ENCODE measurements around the gene GALNT10.
"Not testable (repeated sequence)": the region's sequence is repeated elsewhere in the genome, so short reads cannot be mapped to it uniquely, and the experiment has no call there.

The GALNT10 gene, protein sequence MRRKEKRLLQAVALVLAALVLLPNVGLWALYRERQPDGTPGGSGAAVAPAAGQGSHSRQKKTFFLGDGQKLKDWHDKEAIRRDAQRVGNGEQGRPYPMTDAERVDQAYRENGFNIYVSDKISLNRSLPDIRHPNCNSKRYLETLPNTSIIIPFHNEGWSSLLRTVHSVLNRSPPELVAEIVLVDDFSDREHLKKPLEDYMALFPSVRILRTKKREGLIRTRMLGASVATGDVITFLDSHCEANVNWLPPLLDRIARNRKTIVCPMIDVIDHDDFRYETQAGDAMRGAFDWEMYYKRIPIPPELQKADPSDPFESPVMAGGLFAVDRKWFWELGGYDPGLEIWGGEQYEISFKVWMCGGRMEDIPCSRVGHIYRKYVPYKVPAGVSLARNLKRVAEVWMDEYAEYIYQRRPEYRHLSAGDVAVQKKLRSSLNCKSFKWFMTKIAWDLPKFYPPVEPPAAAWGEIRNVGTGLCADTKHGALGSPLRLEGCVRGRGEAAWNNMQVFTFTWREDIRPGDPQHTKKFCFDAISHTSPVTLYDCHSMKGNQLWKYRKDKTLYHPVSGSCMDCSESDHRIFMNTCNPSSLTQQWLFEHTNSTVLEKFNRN

DNA sequence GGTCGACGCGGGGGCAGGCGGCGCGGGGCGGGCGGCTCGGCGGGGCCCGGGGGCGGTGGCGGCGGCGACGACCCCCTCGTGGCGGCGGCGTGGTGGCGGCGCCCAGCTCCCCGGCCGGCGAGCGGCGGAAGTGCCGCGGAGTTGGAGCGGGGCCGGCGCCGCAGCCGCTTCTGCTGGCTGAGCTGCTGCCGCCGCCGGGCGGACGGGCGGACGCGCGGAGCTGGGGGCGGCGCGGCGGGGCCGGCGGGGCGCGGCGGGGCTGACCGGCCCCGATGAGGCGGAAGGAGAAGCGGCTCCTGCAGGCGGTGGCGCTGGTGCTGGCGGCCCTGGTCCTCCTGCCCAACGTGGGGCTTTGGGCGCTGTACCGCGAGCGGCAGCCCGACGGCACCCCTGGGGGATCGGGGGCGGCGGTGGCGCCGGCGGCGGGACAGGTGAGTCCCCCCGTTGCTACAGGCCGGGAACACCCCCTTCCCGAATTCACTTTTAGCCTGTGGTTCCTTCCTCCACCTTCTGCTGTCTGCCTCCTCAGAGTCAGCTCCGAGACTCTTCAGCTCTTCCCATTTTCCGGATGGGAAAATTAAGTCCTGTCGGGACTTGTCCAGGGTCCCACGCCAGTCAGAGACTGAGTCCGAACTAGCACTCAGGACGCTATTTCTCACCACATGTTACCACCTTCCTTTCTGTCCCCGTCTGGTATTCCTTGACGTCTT lies at the start of gene GALNT10:
GALNT10 (plus strand) TSS at position 139 of the 710 bp plus-strand sequence; CDS start at position 273, 134 bp downstream.
- peak in 1 of 2 donors; percentile 35 for DNase-seq (ENCODE audit: low read depth in 2 of 2)

DNA sequence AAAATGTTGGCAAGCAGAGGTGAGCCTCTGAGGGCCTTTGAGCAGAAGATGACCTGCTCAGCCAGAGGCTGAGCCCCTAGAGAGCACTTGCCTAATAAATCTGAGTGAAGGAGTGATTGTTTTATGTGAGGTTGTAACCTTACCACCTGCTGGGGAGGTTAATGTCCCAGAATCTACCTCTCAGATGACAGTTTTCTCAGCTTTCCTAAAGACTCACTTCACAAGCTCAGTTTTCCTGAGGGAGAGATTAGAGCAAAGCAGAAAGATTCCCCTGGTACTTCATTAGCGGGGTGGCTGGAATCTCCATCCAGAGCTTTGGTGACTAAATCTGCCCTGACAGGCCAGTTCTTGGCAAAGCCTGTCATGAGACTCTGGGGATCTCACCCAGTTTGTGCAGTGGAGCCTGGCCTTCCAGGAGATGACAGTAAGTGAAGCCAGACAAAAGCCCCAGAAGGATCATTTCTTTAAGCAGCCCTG lies 48.8 kb upstream of the GALNT10 start:
- no peak for DNase-seq (ENCODE audit: low read depth in 2 of 2)

DNA sequence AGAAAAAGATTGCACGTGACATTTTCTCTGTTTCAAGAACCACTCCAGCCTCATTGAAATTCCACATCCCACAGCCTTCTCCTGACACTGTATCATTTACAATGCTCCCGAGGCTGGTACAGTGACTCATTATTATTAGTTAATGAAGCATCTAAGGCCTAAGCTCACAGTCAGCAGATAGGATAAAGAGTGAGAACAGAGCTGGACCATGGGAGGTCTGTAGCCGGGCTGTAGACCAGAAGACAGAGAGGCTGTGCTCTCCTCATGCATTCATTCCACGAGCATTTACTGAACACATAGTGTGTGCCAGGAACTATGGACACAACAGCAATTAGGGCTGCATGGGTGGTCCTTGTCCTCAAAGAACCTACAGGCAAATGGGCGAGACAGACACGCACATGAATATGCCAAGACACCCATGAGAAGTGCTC lies 47.3 kb upstream of the GALNT10 start:
- no peak for DNase-seq (ENCODE audit: low read depth in 2 of 2)

DNA sequence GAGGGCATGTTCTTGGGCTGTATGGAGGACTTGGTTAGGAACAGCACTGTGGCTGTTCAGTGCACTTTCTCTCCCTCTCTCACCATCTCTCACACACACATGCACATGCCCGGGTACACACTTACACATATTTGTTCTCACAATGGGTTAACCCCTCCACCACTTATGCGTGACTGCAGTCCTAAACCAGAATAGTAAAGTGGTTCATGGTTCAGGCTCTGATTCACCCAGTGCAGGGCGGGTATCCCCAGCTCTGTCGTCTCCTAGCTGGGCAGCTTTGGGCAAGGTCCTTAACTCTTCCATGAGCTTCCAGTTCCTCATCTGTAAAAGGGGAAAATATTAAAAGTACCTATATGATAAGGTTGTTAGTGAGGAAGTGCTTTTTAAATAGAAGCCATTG lies 45.3 kb upstream of the GALNT10 start:
- DNase-seq (ENCODE audit: low read depth in 2 of 2), result no peak

DNA sequence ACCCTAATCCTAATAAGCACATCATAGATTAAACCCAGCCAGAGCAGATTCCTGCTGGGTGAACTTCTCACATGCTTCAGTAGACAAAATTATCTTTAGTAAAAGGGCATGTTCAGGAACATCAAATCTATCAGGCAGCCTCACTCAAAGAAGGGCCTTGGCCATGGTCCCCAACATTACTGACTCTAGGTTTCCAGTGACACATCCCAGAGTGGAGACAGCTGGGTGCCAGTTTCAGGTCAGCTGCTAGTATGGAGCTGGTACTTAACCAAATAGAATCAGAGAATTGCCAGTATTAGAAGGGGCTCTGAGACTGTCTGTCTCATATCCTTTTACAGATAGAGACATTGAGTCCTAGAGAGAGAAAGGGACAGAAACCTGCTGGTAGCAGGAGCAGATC lies 44.1 kb upstream of the GALNT10 start:
- DNase-seq (ENCODE audit: low read depth in 2 of 2), result no peak

DNA sequence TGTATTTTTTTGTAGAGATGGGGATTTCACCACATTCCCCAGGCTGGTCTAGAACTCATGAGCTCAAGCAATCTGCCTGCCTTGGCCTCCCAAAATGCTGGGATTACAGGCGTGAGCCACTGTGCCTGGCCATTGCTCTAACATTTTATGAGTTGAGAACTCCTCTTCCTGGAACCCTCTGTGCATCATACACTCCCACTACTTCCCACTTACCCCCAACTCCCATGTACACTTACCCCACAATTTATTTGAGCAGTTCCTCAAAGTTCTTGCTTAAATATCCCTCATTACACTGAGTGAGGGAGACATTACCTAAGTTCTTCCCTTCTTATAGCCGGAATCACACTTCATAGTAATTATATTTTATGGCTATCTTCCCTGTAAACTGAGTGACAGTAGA lies 42.9 kb upstream of the GALNT10 start:
- DNase-seq (ENCODE audit: low read depth in 2 of 2), result no peak

DNA sequence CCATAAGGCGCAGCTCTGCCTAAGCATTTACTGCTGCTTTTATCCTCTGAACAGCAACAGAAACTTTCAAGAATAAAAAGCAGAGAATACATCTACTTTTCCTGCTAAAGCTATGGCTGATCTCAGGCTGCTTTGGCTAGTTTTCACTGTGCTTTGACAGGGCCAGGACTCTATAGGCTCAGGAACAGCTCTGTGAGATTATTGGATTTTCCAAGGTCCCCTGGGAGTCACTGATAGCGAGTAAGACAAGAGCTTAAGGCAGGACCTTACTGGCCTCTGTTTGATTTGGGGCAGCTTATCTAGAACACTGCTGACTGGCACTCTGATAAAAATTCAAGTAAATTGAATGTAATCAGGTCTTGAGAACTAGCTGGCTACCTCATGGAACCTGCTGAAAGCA lies 40.1 kb upstream of the GALNT10 start:
- not testable (repeated sequence) for DNase-seq (ENCODE audit: low read depth in 2 of 2)

DNA sequence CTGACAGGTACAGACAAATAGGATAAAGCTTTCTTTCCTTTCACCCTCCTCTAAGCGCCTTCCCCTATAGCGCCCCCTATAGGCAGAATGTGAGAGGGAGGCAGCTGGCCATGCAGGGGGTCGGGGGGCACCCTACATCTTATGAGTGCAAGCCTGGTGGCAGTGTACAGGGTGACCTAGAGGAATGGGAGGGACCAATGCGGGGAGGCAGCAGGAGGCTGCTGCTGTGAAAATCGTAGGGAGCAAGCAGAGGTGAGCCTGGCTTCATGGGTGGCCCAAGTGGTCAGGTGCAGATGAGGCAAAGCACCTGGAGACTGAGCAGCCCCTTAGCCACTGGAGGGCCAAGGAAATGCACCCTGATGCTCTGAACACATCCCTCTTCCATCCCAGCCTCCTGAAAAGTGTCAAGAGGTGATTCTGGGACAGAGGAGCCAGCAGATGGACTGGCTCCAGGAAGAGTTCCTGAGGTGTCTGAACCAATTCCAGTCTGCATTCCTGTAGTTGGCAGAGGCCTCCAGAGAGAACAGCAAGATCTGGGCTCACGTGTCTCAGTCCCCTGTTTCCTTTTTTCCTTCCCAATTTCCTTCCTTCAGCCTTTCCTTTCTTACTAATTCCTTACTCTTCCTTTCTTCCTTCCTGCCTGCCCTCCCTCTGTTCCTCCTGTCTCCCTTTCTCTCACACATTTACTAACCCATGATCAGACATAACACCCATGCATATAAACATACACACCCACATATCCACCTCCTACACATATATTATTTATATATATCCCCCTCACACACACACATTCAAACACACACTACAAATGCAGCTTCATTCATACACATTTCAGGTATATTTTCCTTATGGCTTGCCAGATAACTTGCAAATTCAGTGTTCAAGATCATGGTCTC lies 32.8 kb upstream of the GALNT10 start:
- no peak for DNase-seq (ENCODE audit: low read depth in 2 of 2)

DNA sequence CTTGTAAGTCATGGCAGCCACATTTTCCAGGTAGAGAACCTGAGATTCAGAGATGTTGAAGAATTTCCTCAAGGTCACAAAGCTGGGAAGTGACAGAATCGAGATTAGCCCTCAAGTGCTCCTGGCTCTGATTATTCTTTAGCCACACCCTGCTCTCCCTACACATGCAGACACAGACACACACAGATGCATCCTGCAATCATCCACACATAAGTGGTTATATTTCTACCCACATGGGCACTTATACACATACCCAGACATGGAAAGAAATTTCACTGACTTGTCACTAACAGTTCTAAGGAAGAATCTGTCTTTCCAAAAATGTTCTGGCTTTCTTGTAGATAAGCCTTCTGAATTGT lies 32.2 kb upstream of the GALNT10 start:
- no peak for DNase-seq (ENCODE audit: low read depth in 2 of 2)

DNA sequence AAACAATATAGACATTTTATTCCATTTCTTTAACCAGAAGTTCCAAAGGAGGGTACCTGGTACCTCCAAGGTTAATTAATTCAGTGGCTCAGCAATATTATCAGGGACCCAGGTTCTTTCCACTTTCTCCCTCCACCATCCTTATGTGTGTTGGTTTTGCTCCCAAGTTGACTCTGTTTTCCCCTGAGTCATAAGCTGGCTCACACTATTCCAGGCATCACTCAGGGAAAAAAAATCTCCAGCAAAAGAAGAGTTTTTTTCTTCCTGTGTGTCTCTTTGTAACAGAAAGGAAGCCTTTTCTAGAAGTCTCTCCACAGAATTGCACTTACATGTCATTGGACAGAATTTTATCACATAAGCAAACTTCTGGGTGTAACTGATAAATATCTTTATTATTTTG lies 31.2 kb upstream of the GALNT10 start:
- no peak for DNase-seq (ENCODE audit: low read depth in 2 of 2)

DNA sequence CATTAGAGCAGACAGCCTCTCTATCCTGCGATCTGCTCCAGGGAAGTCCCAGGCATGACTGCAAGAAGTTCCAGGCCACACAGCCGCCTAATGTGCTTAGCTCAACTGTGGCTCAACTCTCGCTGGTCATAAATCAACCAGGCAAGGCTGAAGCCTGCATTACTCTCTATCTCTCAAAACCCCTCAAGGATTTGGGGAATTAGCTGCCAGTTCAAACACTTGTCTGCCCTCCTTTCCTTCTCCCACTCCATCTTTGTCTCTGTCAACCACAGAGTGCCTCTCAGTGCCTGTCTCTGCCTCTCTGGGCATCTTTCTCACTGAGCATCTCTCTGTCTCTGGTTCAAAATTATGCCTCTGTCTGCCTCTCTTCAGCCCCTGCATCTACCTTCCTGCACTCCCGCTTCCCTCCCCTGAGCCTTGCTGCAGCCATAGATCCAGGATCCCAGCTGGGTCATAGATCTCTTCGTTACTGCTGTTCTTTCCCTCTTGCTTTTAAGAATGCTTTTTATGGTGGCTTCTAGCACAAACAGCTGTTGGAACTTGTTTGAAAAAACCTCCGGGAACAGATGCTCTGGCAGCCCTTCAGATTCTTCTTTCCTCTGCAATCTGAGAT lies 27.9 kb upstream of the GALNT10 start:
- no peak for DNase-seq (ENCODE audit: low read depth in 2 of 2)

DNA sequence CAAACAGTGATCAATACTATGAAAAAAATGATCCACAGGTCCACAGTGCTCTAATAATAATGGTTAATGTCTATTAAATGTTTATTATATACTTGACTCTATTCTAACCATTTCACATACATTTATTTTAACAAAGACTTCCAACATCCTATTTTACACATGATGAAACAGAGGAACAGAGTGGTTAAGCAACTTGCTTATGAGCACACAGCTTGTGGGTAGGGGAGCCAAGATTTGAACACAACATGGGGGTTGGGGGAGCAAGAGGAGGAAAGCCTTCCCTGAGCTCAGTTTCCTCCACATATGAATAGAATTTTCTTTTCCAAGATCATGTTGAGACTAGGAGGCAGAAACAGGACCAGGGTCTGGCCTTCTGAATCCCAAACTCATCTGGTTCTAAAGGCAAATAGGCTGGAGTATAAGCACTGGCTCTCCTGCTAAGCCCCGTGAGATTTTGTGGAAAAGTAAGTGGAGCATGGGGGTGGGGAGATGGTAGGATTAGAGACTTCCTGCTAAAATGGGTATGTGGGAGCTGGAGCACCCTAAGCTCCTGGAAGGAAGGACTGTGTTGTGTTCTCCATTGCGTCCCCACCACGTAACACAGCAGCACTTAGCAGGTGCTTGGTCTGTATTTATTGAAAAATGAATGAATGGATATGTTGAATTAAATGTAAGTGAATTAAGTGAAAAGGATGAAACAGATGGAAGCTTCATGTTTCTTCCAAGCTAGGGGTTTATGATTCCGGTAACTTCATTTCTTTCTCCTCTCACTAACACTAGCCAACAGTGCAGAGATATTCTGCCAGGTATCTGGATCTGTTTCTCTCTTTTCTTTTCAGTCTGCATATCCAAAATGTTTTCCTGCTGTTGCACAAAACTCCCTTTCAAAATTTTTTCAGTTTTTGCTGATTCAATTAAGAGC lies 26.9 kb upstream of the GALNT10 start:
- no peak for DNase-seq (ENCODE audit: low read depth in 2 of 2)

DNA sequence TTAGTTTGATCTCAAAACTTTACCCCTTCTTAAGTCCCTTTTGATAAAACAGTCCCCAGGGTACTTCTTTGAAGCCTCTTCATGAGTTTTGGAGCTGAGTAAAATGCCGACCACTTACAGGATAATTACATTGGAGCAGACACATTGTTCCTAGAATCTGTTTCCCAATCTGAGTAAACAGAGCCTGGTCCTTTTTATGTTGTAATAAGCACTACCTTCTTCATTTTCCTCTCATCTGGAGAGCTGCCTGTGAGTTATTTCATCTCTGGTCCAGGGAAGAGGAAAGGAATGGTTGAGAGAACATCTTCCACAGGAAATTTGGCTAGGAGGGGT lies 26.3 kb upstream of the GALNT10 start:
- no peak for DNase-seq (ENCODE audit: low read depth in 2 of 2)

DNA sequence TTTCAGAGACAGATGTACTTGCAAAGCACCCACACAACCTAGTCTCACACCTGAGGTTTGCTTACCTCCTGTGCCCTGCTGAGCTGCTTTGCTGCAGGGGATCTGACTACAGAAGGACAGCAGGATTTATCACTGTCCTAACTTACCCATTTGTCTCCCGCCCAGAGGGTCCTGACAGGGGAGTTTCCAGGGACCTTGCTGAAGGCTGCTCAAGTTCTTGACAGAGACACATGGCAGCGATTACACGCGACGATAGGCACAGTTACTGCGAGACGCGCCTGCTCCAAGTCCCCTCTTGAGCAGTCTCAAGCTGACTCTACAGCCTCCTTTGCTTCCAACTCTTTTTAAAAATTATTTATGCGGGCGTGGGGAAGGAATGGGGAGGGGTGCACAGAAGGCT lies 24.6 kb upstream of the GALNT10 start:
- DNase-seq (ENCODE audit: low read depth in 2 of 2), result no peak

DNA sequence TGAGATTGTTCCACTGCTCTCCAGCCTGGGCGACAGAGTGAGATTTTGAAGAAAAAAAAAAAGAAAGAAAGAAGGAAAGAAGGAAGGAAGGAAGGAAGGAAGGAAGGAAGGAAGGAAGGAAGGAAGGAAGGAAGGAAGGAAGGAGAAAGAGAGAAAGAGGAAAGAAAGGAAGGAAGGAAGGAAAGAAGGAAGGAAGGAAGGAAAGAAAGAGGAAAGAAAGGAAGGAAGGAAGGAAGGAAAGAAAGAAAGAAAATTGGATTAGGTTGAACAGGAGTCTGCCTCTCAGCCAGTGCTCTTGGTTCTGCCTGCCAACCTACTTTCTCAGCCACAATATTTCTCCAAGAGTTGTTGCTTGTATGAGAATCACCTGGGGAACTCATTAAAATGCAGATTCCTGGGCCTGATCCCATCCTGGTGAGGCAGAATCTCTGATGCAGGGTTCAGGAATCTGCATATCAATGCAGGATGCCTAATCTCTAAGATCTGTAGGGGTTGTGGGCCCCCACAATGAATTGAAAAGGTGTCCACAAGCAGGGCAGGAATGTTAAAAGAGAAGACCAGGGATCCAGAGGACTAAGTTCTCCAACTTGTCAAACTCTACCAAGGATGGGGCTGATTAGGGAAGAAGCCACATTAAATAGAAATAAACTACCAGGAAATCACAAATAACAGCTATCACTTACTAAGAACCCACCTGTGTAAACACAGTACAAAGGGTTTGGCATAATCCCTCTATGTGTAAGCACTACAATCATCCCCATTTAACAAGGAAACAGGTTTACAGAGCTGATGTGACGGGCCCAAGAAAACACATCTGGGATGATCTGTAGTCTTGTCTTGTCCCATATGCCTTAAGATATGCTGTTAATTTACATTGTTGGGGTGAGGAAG lies 23.4 kb upstream of the GALNT10 start:
- DNase-seq (ENCODE audit: low read depth in 2 of 2), result no peak

DNA sequence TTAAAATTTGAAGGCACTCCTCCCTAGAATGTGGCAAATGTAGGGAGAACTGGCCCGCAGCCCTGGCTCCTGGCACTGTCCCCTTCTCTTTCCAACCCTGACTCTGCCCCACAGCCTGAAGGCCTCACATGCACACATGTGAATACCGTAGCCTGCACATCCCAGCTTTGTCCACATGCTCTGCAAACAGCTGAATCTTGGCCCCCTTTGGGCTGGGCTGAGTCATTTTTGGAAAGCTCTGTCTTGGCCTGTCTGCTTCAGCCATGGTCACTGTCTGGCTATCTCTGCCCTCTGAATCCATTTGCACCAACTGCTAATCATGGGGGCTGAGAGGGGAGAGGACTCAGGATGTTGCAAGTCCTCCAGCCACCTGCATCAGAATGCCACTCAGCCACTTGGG lies 22.1 kb upstream of the GALNT10 start:
- DNase-seq (ENCODE audit: low read depth in 2 of 2), result no peak

DNA sequence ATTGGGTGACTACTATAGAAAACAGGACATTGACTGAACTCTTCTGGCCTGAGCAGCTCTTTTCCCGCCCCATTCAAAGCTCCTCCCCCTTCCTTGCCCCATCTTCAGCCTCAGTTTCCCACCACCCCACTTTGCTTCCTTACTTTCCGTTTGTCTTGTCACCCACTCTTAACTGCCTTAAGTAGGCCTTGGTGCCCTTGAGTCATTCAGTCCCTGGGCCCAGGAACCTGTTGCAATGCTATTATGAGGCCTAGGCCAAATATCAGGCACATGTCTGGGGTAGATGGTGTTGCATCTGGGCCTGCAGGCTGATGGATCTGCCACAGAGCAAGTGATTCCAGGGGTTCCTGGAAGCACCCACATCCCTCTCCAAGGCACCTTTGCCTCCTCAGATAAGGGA lies 17.7 kb upstream of the GALNT10 start:
- DNase-seq (ENCODE audit: low read depth in 2 of 2), result no peak

DNA sequence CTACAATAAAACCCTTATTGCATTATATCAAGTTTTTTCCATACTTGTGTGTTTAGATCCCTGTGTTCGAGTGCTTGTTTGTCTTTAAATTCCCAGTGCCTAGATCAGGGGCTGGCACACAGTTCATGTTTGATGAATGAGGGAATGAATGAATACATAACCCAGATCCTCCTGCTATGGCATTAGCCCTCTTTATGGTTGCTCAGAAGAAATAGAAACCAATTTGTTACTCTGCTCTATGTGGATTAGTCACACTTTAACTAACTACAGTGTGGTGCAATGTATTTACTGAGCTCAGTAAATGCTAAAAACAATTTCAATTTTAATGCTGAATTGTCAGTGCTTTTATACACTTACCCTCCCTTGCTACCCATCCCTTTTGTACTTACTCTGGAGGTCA lies 16.4 kb upstream of the GALNT10 start:
- DNase-seq (ENCODE audit: low read depth in 2 of 2), result no peak

DNA sequence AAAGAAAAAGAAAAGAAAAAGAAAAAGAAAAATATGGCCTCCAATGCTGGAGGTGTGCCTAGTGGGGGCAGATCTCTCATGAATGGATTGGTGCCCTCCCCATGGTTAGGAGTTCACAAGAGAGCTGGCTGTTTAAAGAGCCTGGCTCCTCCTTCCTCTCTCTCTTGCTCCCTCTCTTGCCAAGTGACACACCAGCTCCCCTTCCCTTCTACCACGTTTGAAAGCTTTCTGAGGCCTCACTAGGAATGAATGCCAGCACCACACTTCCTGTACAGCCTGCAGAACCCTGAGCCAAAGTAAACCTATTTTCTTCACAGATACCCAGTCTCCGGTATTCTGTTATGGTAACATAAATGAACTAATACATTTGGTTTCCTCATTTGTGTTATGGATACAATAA lies 14.4 kb upstream of the GALNT10 start:
- no peak for DNase-seq (ENCODE audit: low read depth in 2 of 2)

Data from activated CD4-positive, alpha-beta T cell treated with anti-CD3 and anti-CD28 coated beads for 24 hours (primary cell).